GM10248 (cell line): Measurements from ENCODE around the gene TPO.

Source experiments
- CTCF ChIA-PET: fragments of 300-600 bp; sonication (Branson Sonifier 250); formaldehyde crosslinking; extraction: SDS; loops from one replicate; lab custom pipeline; 2021; ENCODE audit warnings: antibody characterized with exemption; lab: Yijun Ruan, JAX
- POLR2A ChIA-PET: fragments of 350-650 bp; sonication (Branson Sonifier 250); formaldehyde crosslinking; extraction: SDS; loops from one replicate; lab custom pipeline; 2020; ENCODE audit warnings: antibody characterized with exemption; lab: Yijun Ruan, JAX
- DNase-seq: peaks from one replicate; pipeline ENCODE4 v3.0.0; 2012; ENCODE audit errors: extremely low spot score
- TF ChIP-seq, protein P1 (sequence below): IDR thresholded peaks from 2 replicates; pipeline ENCODE4 v1.5.1; 2012; ENCODE audit warnings: mild to moderate bottlenecking, low read depth; ENCODE audit errors: extremely low read depth, missing control alignments, control extremely low read depth

Gene TPO

DNA sequence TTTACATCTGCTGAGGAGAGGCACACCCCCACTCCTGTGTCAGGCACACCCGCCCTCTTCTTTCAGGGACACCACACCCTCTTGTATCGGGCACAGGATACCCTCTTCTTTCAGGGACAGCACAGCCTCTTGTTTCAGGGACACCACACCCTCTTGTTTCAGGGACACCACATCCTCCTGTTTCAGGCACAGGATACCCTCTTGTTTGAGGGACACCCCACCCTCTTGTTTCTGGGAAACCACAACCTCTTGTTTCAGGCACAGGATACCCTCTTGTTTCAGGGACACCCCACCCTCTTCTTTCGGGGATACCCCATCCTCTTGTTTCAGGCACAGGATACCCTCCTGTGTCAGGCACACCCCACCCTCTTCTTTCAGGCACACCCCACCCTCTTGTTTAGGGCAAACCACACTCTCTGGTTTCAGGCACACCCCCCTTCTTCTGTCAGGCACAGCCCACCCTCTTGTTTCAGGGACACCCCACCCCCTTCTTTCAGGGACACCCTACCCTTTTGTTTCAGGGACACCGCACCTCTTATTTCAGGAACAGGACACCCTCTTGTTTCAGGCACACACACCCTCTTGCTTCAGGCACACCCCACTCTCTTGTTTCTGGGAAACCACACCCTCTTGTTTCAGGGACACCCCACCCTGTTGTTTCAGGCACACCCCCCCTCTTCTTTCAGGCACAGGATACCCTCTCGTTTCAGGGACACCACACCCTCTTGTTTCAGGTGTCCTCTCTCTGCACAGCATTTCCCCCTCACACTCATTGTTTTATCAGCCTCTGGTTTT is 96.2 kb downstream of the TPO start:
- POLR2A ChIA-PET = no interaction called here
- CTCF ChIA-PET = no interaction called here

GRCh38 chr2:1510176-1510575 is 96.9 kb downstream of the TPO start:
- TF ChIP-seq, protein P1, sequence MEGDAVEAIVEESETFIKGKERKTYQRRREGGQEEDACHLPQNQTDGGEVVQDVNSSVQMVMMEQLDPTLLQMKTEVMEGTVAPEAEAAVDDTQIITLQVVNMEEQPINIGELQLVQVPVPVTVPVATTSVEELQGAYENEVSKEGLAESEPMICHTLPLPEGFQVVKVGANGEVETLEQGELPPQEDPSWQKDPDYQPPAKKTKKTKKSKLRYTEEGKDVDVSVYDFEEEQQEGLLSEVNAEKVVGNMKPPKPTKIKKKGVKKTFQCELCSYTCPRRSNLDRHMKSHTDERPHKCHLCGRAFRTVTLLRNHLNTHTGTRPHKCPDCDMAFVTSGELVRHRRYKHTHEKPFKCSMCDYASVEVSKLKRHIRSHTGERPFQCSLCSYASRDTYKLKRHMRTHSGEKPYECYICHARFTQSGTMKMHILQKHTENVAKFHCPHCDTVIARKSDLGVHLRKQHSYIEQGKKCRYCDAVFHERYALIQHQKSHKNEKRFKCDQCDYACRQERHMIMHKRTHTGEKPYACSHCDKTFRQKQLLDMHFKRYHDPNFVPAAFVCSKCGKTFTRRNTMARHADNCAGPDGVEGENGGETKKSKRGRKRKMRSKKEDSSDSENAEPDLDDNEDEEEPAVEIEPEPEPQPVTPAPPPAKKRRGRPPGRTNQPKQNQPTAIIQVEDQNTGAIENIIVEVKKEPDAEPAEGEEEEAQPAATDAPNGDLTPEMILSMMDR = no peak
- no peak for DNase-seq
- ChIA-PET POLR2A (no interaction called here), CTCF (no interaction called here)

More for the DNA sequence above, 96.2 kb downstream of the TPO start:
- TF ChIP-seq, protein P1 = no peak
- DNase-seq = no peak

- no peak for DNase-seq
- TF ChIP-seq, protein P1 = no peak
- POLR2A ChIA-PET = no interaction called here
- CTCF ChIA-PET = no interaction called here
Measured at GRCh38 chr2:1511455-1511854, 98.2 kb downstream of the TPO start.

- ChIA-PET CTCF (no interaction called here), POLR2A (no interaction called here)
- TF ChIP-seq, protein P1 = no peak
- no peak for DNase-seq
Measured at GRCh38 chr2:1512321-1513289, 99.3 kb downstream of the TPO start.

- ChIA-PET CTCF (interaction anchor here (1.5 kb wide), 1 partner anchor 32 kb away, joined by 3 read pairs; no protein-coding TSS in a partner anchor), POLR2A (no interaction called here)
- TF ChIP-seq, protein P1 = no peak
- DNase-seq = no peak
Measured at GRCh38 chr2:1514391-1515072, 101.3 kb downstream of the TPO start.

- POLR2A ChIA-PET = no interaction called here
- CTCF ChIA-PET = interaction anchor here (1.5 kb wide), 1 partner anchor 31 kb away, joined by 3 read pairs; no protein-coding TSS in a partner anchor
- no peak for DNase-seq
- TF ChIP-seq, protein P1 = no peak
Measured at GRCh38 chr2:1515073-1515430, 101.8 kb downstream of the TPO start.
